H1 (cell line): ENCODE results near the gene PRLHR. TPM values are rescaled to one million over a fixed set of nuclear protein-coding genes. Genes with fewer than 3 reads are reported as not detected.

Source experiments
- ASH2L ChIP-seq: fragments of 200-600, 300-600 bp; sonication (generic); IDR thresholded peaks from one replicate; pipeline ENCODE4 v1.7.1; 2017; ENCODE audit warnings: low read length
- ATF3 ChIP-seq: IDR thresholded peaks from 2 replicates; pipeline ENCODE4 v1.6.1; 2011; ENCODE audit warnings: low read depth, mild to moderate bottlenecking, low read length; ENCODE audit not compliant: insufficient read depth
- BCL11A ChIP-seq, 2 experiments: IDR thresholded peaks; one replicate each; pipeline ENCODE4 v1.6.1; 2011; ENCODE audit warnings: low read depth in 2 of 2, low read length in 2 of 2, mild to moderate bottlenecking in 2 of 2
- CBX8 ChIP-seq: fragments of 300-800, 300-1000 bp; sonication (generic); IDR thresholded peaks from 2 replicates; pipeline ENCODE4 v1.7.1; 2016; ENCODE audit warnings: low read depth, low read length, borderline replicate concordance
- CHD2 ChIP-seq: IDR thresholded peaks from 2 replicates; pipeline ENCODE4 v1.6.1; 2012; ENCODE audit warnings: low read length, improper control_type of control experiment
- CHD7 ChIP-seq: fragments of 300-600 bp; sonication (generic); IDR thresholded peaks from 2 replicates; pipeline ENCODE4 v1.7.1; 2012; ENCODE audit warnings: low read length, moderate library complexity, mild to moderate bottlenecking, inconsistent platforms; ENCODE audit not compliant: insufficient replicate concordance
- GTF2F1 ChIP-seq: IDR thresholded peaks from 2 replicates; pipeline ENCODE4 v1.6.1; 2012; ENCODE audit warnings: low read depth, low read length, improper control_type of control experiment, borderline replicate concordance
- PHF8 ChIP-seq: fragments of 200-600 bp; sonication (generic); conservative IDR thresholded peaks from 2 replicates; pipeline ENCODE4 v1.7.1; 2012; ENCODE audit warnings: low read depth, mild to moderate bottlenecking, inconsistent platforms, low read length, moderate library complexity
- SIX5 ChIP-seq: IDR thresholded peaks from 2 replicates; pipeline ENCODE4 v1.6.1; 2011; ENCODE audit warnings: mild to moderate bottlenecking, low read depth, low read length
- SP2 ChIP-seq: IDR thresholded peaks from 2 replicates; pipeline ENCODE4 v1.6.1; 2012; ENCODE audit warnings: mild to moderate bottlenecking, low read length, inconsistent platforms
- TAF7 ChIP-seq: optimal IDR thresholded peaks from 2 replicates; pipeline ENCODE3; 2011; ENCODE audit warnings: low read depth, mild to moderate bottlenecking, inconsistent platforms, low read length, moderate library complexity, borderline replicate concordance
- polyA plus RNA-seq, 7 experiments: library from polyadenylated mRNA; depleted of rRNA in 3 of 7; stranded (reverse) in 5 of 7; unstranded in 2 of 7; fragments of >200 nt in 5 of 7; fragments of 200-250 nt in 2 of 7; gene quantifications; 1 replicate in 5 of 7; 2 replicates in 1 of 7; 4 replicates in 1 of 7; pipeline versions ENCODE4 v1.2.1 to v1.2.3, GENCODE V29; 2011 to 2013; ENCODE audit warnings: missing spikeins in 2 of 7, mixed read lengths in 2 of 7
- total RNA-seq: library from RNA; stranded (reverse); fragmentation: NEBNext Ultra II Directional; extraction: Animal tissue kit (Norgen Biotek cat#: 25700); gene quantifications from 2 replicates; pipeline ENCODE4 v1.2.1, GENCODE V29; 2021

The PRLHR gene
- total and polyA plus RNA-seq, 2 of the 8 experiments (the other 6 are each of a cell fraction or from before 2014, with no cell fraction given), result not detected

DNA sequence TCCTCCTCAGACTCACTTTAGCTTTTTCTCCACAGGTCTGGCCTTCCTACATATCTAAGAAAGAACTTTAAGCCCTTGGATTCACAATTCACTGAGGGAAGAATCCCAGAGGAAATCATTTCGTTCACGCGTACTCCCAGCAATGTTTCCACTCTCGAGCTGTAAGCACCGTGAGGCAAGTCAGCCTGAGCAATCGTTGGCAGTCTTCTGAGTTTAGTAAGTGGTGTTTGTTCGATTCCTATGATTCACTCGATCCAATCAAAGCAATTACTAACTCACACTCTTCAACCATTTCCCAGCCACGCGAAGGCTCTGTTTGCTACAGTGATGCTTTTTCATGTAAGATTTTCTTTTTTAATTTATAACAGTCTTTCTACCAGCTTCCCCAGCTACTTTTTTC, 10.2 kb upstream of the PRLHR start (continued):
- TF ChIP-seq CHD7, result no peak
- TF ChIP-seq SIX5, result no peak
- no peak for TF ChIP-seq ATF3
- TF ChIP-seq TAF7, result no peak
- TF ChIP-seq PHF8, result no peak
- no peak for TF ChIP-seq BCL11A (IDR thresholded peaks at IDR 0.05; ENCODE audit: low read depth in 2 of 2, low read length in 2 of 2)
- no peak for TF ChIP-seq CBX8
- TF ChIP-seq GTF2F1, result no peak
- no peak for TF ChIP-seq CHD2
- TF ChIP-seq SP2, result no peak
- TF ChIP-seq ASH2L, result no peak
